HCT116 (cell line): ENCODE data around the gene APP. TPM values are rescaled to one million over a fixed set of nuclear protein-coding genes. Genes with fewer than 3 reads are reported as not detected.

Experiments used
- ATAC-seq: fragments of 200-7000 bp; cut with Tn5 transposase; 2 replicates; pipeline ENCODE4 v1.9.1; 2020; ENCODE audit warnings: mild to moderate bottlenecking, moderate library complexity
- BruUV-seq: library from RNA; stranded (reverse); fragments of 400-500 nt; replicated peaks from 2 replicates; lab custom pipeline; 2021; lab: Mats Ljungman, UMichigan
- CTCF ChIA-PET: fragments of 300-600 bp; sonication (Branson Sonifier 250); formaldehyde crosslinking; loops from one replicate; lab custom pipeline; 2021; ENCODE audit warnings: antibody characterized with exemption; lab: Charles Lee
- POLR2A ChIA-PET: fragments of 300-600, 350-600 bp; sonication (Branson Sonifier 250); formaldehyde crosslinking; loops from one replicate; lab custom pipeline; 2021; ENCODE audit warnings: antibody characterized with exemption; lab: Charles Lee
- RAD21 ChIA-PET, 2 experiments: fragments of 300-600 bp; sonication (Branson Sonifier 250); formaldehyde crosslinking; loops; one replicate each; lab custom pipeline; 2023; ENCODE audit warnings: low total read pairs in 2 of 2; ENCODE audit not compliant: uncharacterized antibody in 2 of 2, unreplicated experiment in 2 of 2, low non-redundant PET in 1 of 2; lab: Charles Lee
- DNase-seq: peaks from one replicate; pipeline ENCODE4 v3.0.0-alpha.2; 2010; ENCODE audit warnings: low read depth, low spot score
- H2AFZ ChIP-seq: fragments of 200-600 bp; shearing (Covaris generic), sonication (generic); 2 replicates; pipeline ENCODE4 v1.6.1; 2017; ENCODE audit warnings: low read depth, mixed run types, mixed read lengths, antibody characterized with exemption, low read length; ENCODE audit not compliant: poor library complexity, severe bottlenecking
- H3K27ac ChIP-seq: 2 replicates; pipeline ENCODE4 v1.5.1; 2012; ENCODE audit warnings: low read depth, low read length
- H3K27me3 ChIP-seq: fragments of 200-600 bp; sonication (generic); 2 replicates; pipeline ENCODE4 v1.6.1; 2016; ENCODE audit warnings: mixed run types, low read length, mixed read lengths; ENCODE audit not compliant: insufficient read depth
- H3K36me3 ChIP-seq, 2 experiments: fragments of 200-500 bp in 1 of 2; fragments of 200-600 bp in 1 of 2; sonication (Bioruptor generic) in 1 of 2; sonication (generic) in 1 of 2; 2 replicates each; pipeline versions ENCODE4 v1.5.1 to v1.6.1; 2014 to 2016; ENCODE audit warnings: low read length in 2 of 2, inconsistent platforms in 1 of 2, mixed read lengths in 1 of 2, mixed run types in 1 of 2; ENCODE audit not compliant: insufficient read depth in 2 of 2, control insufficient read depth in 1 of 2
- H3K4me1 ChIP-seq, 2 experiments: fragments of 200-600 bp in 1 of 2; sonication (generic) in 1 of 2; 2 replicates each; pipeline versions ENCODE4 v1.5.1 to v1.6.1; 2012 to 2017; ENCODE audit warnings: low read length in 2 of 2, inconsistent platforms in 1 of 2, mild to moderate bottlenecking in 1 of 2, mixed read lengths in 1 of 2, mixed run types in 1 of 2, moderate library complexity in 1 of 2; ENCODE audit not compliant: insufficient read depth in 2 of 2, control insufficient read depth in 1 of 2
- H3K4me2 ChIP-seq: fragments of 200-600 bp; sonication (generic); 2 replicates; pipeline ENCODE4 v1.6.1; 2017; ENCODE audit warnings: mixed run types, low read length, mixed read lengths
- H3K4me3 ChIP-seq, 2 experiments: fragments of 200-600 bp in 1 of 2; sonication (generic) in 1 of 2; replicated peaks in 1 of 2; 2 replicates each; pipeline ENCODE4 v1.5.1; 2011 to 2016; ENCODE audit warnings: low read length in 2 of 2, control low read depth in 1 of 2, low read depth in 1 of 2, mild to moderate bottlenecking in 1 of 2, mixed read lengths in 1 of 2, mixed run types in 1 of 2
- H3K79me2 ChIP-seq: fragments of 200-600 bp; sonication (generic); 2 replicates; pipeline ENCODE4 v1.6.1; 2017; ENCODE audit warnings: mild to moderate bottlenecking, mixed run types, low read length, moderate library complexity, mixed read lengths; ENCODE audit not compliant: insufficient read depth
- H3K9ac ChIP-seq: fragments of 200-600 bp; sonication (generic); 2 replicates; pipeline ENCODE4 v1.6.1; 2016; ENCODE audit warnings: low read length, mixed read lengths
- H3K9me2 ChIP-seq: fragments of 200-600 bp; sonication (generic), shearing (Covaris generic); 2 replicates; pipeline ENCODE4 v1.6.1; 2017; ENCODE audit warnings: mixed run types, mild to moderate bottlenecking, moderate library complexity; ENCODE audit not compliant: insufficient read depth
- H3K9me3 ChIP-seq, 2 experiments: fragments of 200-500 bp in 1 of 2; fragments of 200-600 bp in 1 of 2; sonication (Bioruptor generic) in 1 of 2; sonication (generic) in 1 of 2; 2 replicates each; pipeline ENCODE4 v1.6.1; 2014 to 2017; ENCODE audit warnings: low read length in 2 of 2, mixed read lengths in 2 of 2, inconsistent platforms in 1 of 2, low read depth in 1 of 2, mild to moderate bottlenecking in 1 of 2, mixed run types in 1 of 2, moderate library complexity in 1 of 2; ENCODE audit not compliant: control insufficient read depth in 1 of 2, insufficient read depth in 1 of 2
- H4K20me1 ChIP-seq: fragments of 200-600 bp; sonication (generic), shearing (Covaris generic); 2 replicates; pipeline ENCODE4 v1.6.1; 2017; ENCODE audit warnings: mixed run types, mild to moderate bottlenecking, moderate library complexity; ENCODE audit not compliant: insufficient read depth
- ATF3 ChIP-seq: IDR thresholded peaks from 2 replicates; pipeline ENCODE4 v1.6.1; 2012
- CBX3 ChIP-seq: IDR thresholded peaks from 2 replicates; pipeline ENCODE4 v1.6.1; 2012; ENCODE audit warnings: low read depth
- CTCF ChIP-seq, 3 experiments: fragments of 200-600 bp in 1 of 3; sonication (generic) in 1 of 3; IDR thresholded peaks in 2 of 3; conservative IDR thresholded peaks in 1 of 3; 2 replicates each; pipeline ENCODE4 v1.5.1; 2012 to 2017; ENCODE audit warnings: low read depth in 2 of 3, low read length in 2 of 3, antibody characterized with exemption in 1 of 3, borderline replicate concordance in 1 of 3, control low read depth in 1 of 3, mild to moderate bottlenecking in 1 of 3, mixed read lengths in 1 of 3, mixed run types in 1 of 3, moderate library complexity in 1 of 3; ENCODE audit not compliant: insufficient read depth in 1 of 3
- EGR1 ChIP-seq: IDR thresholded peaks from 2 replicates; pipeline ENCODE4 v1.6.1; 2012; ENCODE audit warnings: low read depth
- ELF1 ChIP-seq: IDR thresholded peaks from 2 replicates; pipeline ENCODE4 v1.6.1; 2012; ENCODE audit warnings: low read depth, borderline replicate concordance
- EZH2 ChIP-seq: fragments of 200-600 bp; sonication (generic); IDR thresholded peaks from 2 replicates; pipeline ENCODE4 v1.6.1; 2017; ENCODE audit warnings: antibody characterized with exemption, mixed run types
- MAX ChIP-seq: IDR thresholded peaks from 2 replicates; pipeline ENCODE4 v1.6.1; 2012
- POLR2A ChIP-seq: IDR thresholded peaks from 2 replicates; pipeline ENCODE4 v1.7.0; 2011; ENCODE audit warnings: borderline replicate concordance; ENCODE audit not compliant: insufficient read depth, insufficient read length; ENCODE audit errors: extremely low read depth
- POLR2AphosphoS5 ChIP-seq: IDR thresholded peaks from 2 replicates; pipeline ENCODE4 v1.6.1; 2011; ENCODE audit warnings: mild to moderate bottlenecking, low read depth, low read length, moderate library complexity
- REST ChIP-seq: IDR thresholded peaks from 2 replicates; pipeline ENCODE4 v1.6.1; 2012; ENCODE audit warnings: low read depth
- SP1 ChIP-seq: IDR thresholded peaks from 2 replicates; pipeline ENCODE4 v1.6.1; 2012; ENCODE audit warnings: low read depth
- YY1 ChIP-seq: IDR thresholded peaks from 2 replicates; pipeline ENCODE4 v1.6.1; 2011; ENCODE audit warnings: low read length, low read depth, moderate library complexity, mild to moderate bottlenecking; ENCODE audit not compliant: insufficient replicate concordance; ENCODE audit errors: extremely low read depth
- intact Hi-C: fragments of 100-400 bp; cut with micrococcal nuclease; formaldehyde crosslinking; loops from 2 replicates; pipeline ENCODE4 v1.10.0; 2022
- total RNA-seq: library from RNA; stranded (reverse); gene quantifications from one replicate; pipeline ENCODE4 v1.2.1, GENCODE V29; 2021; ENCODE audit not compliant: unreplicated experiment

The APP gene
- total RNA-seq, 1 experiment from 2014 or later, result 267 TPM

- no peak for TF ChIP-seq ELF1
- TF ChIP-seq EZH2, result no peak
- TF ChIP-seq ATF3, result no peak
Observed at GRCh38 chr21:25931765-25932164, 238.8 kb downstream of the APP start (continued).

- TF ChIP-seq CTCF (IDR thresholded peaks at IDR 0.05 in 2 of 3, conservative IDR thresholded peaks at IDR 0.05 in 1 of 3; ENCODE audit: borderline replicate concordance in 1 of 3, insufficient read depth in 1 of 3, low read depth in 2 of 3, low read length in 2 of 3), result no peak
- TF ChIP-seq POLR2AphosphoS5, result no peak
- TF ChIP-seq YY1, result no peak
- TF ChIP-seq REST, result no peak
- no peak for TF ChIP-seq POLR2A
- no peak for TF ChIP-seq SP1
- TF ChIP-seq CBX3, result no peak
- TF ChIP-seq MAX, result no peak
- no peak for TF ChIP-seq ELF1
- no peak for TF ChIP-seq EGR1
- Histone ChIP-seq H3K4me1 (no peaks in the 10 kb centered on the region), H3K4me3 (no peak overlapping the region), H3K27me3 (no peaks in the 10 kb centered on the region), H3K36me3 (no peaks in the 10 kb centered on the region), H3K9me3 (no peaks in the 10 kb centered on the region), H3K4me2 (no peak overlapping the region), H3K27ac (no peak overlapping the region), H4K20me1 (no peaks in the 10 kb centered on the region; the same call in 1 of the 2 replicates), H3K9me2 (no peaks in the 10 kb centered on the region), H3K9ac (no peak overlapping the region), H2AFZ (no peak overlapping the region), H3K79me2 (no peaks in the 10 kb centered on the region)
- DNase-seq (no peak), ATAC-seq (no peak)
- no TSS peak for BruUV-seq
- intact Hi-C loops, result no loop called here
- ChIA-PET POLR2A (no interaction called here), CTCF (no interaction called here), RAD21 (no interaction called here)
Observed at GRCh38 chr21:25929856-25930520, 240.6 kb downstream of the APP start.
